Stimulated activated CD8-positive, alpha-beta memory T cell treated with anti-CD3 and anti-CD28 coated beads, Interleukin-4, amount 100 ng/mL, for 48 hours (primary cell): Measurements from ENCODE around the gene LIAS.
A peak's percentile ranks its signal among the peaks of the same experiment; 100 is the strongest.
"Not testable (repeated sequence)": the region's sequence is repeated elsewhere in the genome, so short reads cannot be mapped to it uniquely, and the experiment has no call there.

Experiments used
- DNase-seq: peaks from one replicate; pipeline ENCODE4 v3.0.0-alpha.2; 2020

The LIAS gene

GRCh38 chr4:39458505-39459300 lies at the start of gene LIAS, which contains the start of gene RPL9:
Gene LIAS (plus strand): TSS chr4:39459056. CDS start chr4:39459118, 62 bp downstream.
Gene RPL9 (minus strand): TSS chr4:39458922. CDS start chr4:39458439, 483 bp downstream.
- DNase-seq: peak; percentile 95

- DNase-seq: no peak
Measured at GRCh38 chr4:39410415-39410814, 48.4 kb upstream of the LIAS start.

GRCh38 chr4:39411561-39411960 lies 47.3 kb upstream of the LIAS start:
- DNase-seq: not testable (repeated sequence)

GRCh38 chr4:39415678-39416283 lies 43.1 kb upstream of the LIAS start:
- DNase-seq: no peak

- no peak for DNase-seq
Measured at GRCh38 chr4:39422247-39422646, 36.6 kb upstream of the LIAS start.

- not testable (repeated sequence) for DNase-seq
Measured at GRCh38 chr4:39425297-39425696, 33.6 kb upstream of the LIAS start.

- DNase-seq: no peak
Measured at GRCh38 chr4:39426728-39427127, 32.1 kb upstream of the LIAS start.

- DNase-seq: no peak
Measured at GRCh38 chr4:39427520-39428114, 31.2 kb upstream of the LIAS start.

- DNase-seq: no peak
Measured at GRCh38 chr4:39429476-39430334, 29.2 kb upstream of the LIAS start.

- DNase-seq: no peak
Measured at GRCh38 chr4:39433878-39434492, 24.9 kb upstream of the LIAS start.

GRCh38 chr4:39435659-39436563 lies 22.9 kb upstream of the LIAS start:
- DNase-seq: no peak

GRCh38 chr4:39441593-39441992 lies 17.3 kb upstream of the LIAS start:
- no peak for DNase-seq

- no peak for DNase-seq
Measured at GRCh38 chr4:39442998-39443397, 15.9 kb upstream of the LIAS start.

GRCh38 chr4:39446483-39446841 lies 12.4 kb upstream of the LIAS start:
- no peak for DNase-seq

- peak; percentile 56 for DNase-seq
Measured at GRCh38 chr4:39446842-39447573, 11.8 kb upstream of the LIAS start.

- no peak for DNase-seq
Measured at GRCh38 chr4:39450618-39451017, 8.2 kb upstream of the LIAS start.

GRCh38 chr4:39451423-39452023 lies 7.3 kb upstream of the LIAS start:
- DNase-seq: no peak

GRCh38 chr4:39452153-39452859 lies 6.5 kb upstream of the LIAS start:
- DNase-seq: no peak

GRCh38 chr4:39452860-39453587 lies 5.8 kb upstream of the LIAS start:
- DNase-seq: no peak
